Daoy (cell line): ENCODE measurements around the gene RASSF1. TPM values are rescaled to one million over a fixed set of nuclear protein-coding genes. Genes with fewer than 3 reads are reported as not detected.
A peak's percentile ranks its signal among the peaks of the same experiment; 100 is the strongest.

Experiments
- DNase-seq: peaks from one replicate; pipeline ENCODE4 v3.0.0-alpha.2; 2015; ENCODE audit warnings: low read depth
- total RNA-seq: library from RNA; depleted of rRNA; stranded (reverse); fragments of >200 nt; shearing (Covaris generic); gene quantifications from 2 replicates; pipeline ENCODE4 v1.2.3, GENCODE V29; 2014

The RASSF1 gene
- total RNA-seq, 1 experiment from 2014 or later: 12.7 TPM

DNA sequence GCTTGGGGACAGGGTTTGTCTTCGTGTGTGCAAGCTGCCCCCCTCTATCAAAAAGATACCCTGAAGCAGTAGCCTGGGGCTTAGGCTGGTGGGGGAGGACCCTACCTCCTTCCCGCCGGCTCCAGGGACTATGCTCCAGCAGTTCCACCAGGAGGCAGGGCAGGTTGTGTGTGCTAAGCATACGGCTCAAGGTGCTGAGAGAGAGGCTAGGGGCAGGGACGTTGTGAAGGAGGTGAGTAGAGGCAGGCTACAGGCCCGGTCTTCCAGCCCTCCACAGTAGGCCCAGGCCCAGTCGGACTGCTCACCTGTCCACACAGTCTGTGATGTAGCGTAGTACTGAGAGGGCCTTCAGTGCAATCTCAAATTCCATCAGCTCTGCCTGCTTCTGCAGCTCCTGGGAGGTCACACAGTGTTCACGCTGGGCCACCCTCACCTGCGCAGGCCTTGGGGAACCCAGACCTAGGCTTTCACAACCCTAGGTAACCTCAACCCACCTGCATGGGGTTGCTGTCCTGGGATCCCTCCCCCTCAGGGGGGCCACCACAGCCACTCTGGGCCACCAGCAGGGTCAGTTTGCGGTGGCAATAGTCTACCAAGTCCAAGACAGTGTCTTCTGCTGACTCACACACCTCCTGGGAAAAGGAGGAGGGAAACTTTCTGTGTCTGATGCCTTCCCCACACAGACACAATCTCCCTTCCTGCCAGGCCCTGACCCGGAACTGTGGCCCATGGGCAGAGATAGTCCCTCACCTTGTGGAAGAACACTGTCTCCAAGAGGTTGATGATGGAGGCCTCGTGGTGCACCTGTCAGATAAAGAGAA lies 2.4 kb upstream of the RASSF1 start:
- no peak for DNase-seq

DNA sequence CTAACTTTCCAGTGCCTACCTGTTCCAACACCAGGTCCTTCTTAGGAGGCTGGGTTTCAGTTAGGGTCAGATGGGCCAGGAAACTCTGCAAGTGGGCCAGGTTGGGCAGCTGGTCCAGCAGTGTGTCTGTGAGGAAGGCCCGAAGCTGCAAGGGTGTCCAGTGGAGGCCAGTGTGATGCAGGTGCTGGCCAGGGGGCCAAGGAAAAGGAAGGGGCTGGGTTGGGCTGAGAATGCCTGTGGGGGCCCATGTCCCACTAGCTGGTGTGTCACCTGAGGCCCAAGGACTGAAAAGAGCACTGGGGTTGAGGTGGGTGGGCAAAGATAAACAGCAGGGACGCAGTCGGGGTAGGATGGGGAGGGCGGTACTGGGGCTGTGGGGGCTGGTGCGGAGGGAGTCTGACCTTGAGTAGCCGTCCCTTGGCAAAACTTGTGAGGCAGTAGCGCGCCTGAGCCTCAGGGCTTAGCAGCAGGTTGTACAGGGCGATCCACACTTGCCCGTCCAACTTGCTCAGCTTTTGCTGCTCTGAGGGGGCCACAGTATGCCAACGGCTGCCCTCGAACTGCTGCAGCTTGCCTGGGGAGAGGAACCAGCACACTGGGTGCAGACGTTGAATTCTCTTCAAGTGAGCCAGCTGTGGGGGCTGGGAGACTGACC lies 1.5 kb upstream of the RASSF1 start:
- no peak for DNase-seq

DNA sequence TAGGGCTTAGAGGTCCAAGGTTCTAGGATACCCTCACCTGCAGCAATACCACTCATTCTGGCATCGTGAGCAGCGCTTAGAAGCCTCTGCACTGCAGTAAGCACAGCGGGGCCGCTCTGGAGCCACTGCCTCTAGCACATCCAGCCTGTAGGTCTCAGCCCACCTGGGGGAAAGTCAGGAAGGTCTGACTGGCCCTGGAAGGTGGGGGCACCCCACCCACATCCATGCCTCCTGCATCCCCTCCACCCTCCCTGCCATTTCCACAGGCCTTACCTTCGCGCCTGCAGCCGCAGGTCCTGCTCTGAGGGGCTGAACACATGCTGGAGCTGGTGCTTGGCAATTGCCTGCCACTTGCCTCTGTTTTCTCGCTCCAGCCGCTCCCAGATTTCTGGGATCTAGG lies 901 bp upstream of the RASSF1 start:
- no peak for DNase-seq

DNA sequence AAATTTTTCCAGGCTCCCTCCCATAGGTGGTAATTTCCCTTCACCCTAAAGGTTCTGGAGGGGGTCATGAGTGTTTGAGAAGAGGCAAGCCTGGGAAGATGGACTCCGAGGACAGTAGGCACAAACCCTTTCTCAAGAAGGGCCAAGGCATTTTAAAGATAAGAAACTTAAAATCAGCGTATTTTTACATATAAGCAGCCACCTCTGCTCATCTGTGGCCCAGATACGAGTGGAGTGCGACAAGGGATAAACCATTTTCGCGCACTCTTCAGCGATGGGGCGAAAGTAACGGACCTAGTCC lies 539 bp downstream of the RASSF1 start:
- DNase-seq: no peak

DNA sequence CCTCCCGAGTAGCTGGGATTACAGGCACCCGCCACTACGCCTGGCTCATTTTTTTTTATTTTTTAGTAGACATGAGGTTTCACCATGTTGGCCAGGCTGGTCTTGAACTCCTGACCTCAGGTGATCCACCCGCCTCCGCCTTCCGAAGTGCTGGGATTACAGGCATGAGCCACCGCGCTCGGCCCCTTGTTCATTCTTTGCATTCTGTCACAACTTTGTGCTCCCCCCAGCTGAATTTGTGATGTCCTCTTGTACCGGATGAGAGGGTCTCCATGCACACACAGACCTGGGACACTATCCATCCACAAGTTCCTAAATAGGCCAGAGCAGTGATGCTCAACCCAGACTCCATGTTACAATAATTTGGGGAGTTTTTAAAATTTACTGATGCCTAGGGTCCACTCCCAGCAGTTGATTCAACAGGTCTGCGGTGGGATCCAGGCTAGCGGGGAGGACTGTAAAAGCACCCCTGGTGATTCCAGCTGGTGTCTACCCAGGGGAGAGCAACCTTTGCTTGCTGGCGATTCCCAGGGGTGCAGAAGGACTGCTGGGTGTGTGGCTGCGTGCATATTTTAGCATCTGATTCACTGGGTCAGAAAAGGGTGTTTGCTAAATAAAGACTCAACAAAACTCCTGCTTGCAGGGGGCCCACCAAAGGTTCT lies 1.0 kb downstream of the RASSF1 start:
- no peak for DNase-seq

DNA sequence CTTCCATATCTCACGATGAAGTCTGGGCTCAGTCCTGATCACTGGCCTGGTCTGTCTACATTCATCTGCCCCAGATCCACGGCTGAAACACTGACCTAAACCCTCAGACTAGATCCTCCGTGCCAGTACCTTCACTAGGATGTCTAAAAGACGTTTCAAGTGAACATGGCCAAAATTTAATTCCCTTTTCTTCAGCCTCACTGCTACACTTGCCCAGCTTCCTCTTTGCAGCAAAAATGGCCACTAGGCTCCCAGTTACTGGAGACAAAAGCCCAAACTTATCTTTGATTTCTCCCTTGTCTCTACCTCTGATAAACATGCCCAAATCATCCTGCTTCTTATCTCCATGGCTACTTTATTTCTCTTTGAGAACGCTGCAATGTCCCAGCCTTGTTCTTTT lies 1.7 kb downstream of the RASSF1 start:
- DNase-seq: no peak

DNA sequence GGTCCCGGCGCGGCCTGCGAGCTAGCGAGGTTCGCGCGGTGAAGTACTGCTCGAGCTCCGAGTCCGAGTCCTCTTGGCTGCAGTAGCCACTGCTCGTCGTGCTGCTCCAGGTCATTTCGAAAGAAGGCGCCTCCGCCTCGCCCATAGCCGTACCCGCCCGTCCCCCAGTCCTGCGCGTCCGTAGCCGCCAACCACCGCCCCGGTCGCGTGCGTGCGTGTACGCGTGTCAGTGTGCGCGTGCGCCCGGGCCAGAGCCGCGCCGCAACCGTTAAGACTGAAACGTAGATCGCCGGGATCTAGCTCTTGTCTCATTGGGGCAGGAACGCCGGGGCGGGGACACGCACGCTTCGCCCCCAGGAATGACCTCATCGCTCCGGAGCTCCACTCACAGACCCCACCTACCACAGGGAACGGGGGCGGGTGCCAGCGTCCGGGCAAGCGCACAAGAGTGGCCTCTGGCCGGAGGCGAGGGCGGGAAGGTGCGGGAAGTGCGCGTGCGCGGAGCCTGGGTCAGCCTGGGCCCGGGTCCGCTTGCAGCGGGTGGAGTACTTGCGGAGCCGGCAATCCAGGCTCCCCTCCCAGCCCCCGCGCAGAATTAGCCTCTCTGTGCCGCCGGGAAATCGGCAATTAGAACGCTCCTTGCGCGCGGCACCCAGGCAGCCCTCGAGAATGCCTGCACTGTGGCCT lies 3.3 kb downstream of the RASSF1 start:
- DNase-seq: peak; percentile 98

DNA sequence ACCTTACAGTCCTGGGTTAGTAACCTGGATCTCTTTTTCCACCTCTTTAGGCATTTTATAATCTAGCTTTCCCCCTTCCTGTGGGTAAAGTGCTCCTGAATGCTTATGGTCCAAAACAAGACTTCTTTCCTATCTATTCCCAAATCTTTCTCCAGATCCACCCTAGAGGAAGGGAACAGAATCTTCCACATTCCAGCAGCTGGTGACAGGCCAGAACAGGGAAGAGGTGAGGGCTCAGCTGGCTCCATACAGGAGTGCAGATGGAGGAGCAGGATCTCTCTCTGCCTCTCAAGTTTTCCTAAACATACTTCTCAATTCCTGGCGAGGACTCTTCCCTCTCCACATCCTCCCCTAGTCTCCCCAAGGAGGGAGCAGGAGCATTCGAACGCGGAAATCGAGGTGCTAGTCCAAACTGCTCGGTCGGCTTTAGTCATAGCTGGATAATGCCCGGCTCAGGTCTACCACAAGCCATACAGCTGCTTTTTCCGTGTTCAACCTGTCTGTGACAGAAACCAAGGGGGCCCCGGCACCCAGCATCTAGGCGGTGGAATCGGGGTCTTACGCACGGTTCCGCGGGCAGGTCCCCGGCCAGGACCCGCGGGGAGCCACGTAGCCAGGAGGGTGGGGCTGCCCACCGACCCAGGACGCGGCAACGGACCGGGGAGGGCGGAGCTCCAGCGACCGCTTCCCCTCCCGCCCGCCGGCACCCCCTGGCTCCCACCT lies 4.0 kb downstream of the RASSF1 start:
- DNase-seq: peak; percentile 32

DNA sequence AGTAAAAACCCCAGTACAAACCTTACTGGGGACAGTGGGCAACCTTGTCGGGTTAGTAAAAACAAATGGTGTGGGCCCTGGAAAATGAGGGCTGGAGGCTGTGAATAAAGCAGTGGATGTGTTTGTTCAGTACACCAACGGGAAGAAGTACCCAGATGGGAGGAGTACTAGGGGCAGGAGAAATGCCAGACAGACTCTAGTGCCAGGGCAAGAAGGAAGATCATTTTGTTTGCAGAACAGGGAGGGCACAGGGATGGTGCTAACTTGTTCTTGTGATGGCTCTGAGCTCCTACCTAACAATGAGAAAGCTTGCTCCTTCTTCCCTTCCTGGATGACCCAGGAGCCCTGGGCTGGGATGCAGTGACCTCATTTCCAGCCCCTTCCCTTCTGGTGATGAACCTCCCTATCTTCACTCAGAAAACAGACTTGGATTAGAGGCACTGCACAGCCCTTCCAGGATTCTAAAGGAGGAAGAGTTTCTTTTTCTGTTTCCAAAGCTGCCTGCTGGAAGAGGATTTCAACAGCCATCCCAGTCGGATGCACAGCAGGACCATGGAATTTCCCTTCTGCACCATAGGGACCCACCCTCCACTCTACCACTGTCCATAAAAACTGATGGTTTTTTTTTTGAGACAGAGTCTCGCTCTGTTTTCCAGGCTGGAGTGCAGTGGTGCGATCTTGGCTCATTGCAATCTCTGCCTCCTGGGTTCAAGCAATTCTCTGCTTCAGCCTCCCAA lies 6.1 kb downstream of the RASSF1 start:
- no peak for DNase-seq

DNA sequence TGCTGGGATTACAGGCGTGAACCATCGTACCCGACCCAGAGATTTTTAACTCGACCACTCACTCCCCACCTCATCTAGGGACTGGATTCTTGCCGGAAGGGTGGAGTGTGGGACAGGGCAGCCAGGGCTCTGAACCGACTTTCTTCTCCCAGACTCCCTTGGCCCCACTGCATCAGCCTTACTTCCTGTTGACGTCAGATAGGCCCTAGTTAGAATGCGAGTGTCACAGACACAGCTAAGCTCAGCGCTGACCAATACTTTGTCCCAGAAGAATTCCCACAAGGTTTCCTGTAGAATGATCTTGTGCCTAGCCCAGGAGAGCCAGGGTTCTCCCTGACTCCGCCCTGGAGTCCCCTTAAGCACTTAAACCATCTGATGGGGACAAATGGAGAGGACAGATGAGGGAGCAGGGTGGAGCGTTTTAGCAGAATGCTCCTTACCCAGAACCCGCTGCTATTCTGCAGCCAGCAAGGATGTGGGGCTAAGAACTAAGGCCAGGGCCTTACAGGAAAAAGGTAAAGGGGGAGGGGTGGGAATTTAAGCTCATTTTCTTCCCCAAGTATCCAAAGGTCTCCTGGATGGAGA lies 6.8 kb downstream of the RASSF1 start:
- no peak for DNase-seq

DNA sequence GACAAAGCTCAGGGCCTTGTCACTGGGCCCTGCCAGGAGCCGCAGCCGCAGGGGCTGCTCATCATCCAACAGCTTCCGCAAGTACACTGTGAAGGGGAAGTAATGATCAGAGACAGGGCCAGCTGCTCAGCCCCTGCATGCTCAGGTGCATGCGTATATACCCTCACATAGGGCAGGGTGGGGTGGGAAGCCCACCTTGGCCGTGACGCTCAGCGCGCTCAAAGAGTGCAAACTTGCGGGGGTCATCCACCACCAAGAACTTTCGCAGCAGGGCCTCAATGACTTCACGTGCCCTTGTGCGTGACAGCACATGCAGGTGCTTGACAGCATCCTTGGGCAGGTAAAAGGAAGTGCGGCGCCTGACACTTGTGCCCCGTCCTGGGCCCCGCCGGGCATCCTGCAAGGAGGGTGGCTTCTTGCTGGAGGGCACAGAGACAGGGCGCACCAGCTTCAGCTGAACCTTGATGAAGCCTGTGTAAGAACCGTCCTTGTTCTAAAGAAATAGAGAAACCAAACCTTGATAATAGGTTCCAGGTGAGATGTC lies 9.2 kb downstream of the RASSF1 start:
- no peak for DNase-seq

DNA sequence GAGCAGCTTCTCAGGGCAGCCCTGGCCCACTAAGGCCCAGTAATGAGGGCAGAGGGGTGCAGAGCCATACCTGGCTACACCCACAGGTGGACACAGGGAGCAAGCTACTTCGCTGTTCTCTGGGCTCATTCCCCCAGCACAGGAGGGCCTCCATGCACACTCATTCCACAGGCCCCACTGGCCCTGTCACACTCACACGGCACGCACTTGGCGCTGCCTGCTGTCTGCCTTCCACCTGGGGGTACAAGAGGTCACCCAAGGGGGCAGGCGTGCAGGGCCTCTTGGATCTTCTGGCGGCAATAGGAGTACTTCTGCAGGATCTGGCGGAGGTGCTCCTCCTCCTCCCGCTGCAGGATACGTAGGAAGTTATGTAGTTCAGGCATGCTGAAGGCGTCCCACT lies 10.3 kb downstream of the RASSF1 start:
- DNase-seq: no peak

DNA sequence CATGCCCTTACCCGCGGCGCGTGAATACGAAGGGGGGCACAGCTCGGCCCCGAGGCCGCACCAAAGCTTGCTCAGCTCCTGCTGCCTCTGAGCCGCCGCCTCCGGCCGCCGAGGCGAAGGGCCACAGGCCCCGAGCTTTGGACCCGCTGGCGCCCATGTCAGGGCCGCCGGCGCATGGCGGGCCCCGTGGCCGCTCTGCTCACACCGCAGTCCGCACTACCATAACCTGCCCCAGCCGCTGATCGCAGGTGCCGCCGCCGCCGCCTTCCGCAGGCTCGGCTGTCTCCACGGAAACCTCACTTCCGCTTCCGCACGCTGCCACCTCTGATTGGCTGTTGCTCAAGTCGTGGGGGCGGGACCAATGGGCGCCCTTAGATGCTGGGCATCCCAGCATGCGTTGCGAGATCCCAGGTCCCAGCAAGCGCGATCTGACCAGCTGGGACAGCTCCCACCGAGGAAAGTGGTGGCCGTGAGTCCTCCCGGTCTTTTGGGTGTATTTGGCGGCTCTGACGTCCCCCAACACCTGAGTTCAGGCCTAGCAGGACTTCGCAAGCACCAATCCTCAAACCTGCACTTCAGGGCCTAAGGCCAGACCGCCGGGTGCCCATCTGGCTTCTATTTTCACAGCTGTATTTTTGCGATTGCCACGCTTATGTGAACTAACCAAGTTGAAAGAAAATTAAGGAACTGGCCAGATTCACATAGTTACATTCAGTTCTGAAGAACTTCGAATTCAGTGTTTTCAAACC lies 12.5 kb downstream of the RASSF1 start, which contains the start of gene TUSC2:
TUSC2 (minus strand) TSS at position 281 of the 749 bp plus-strand sequence; CDS start at position 157, 124 bp downstream.
- peak; percentile 96 for DNase-seq

DNA sequence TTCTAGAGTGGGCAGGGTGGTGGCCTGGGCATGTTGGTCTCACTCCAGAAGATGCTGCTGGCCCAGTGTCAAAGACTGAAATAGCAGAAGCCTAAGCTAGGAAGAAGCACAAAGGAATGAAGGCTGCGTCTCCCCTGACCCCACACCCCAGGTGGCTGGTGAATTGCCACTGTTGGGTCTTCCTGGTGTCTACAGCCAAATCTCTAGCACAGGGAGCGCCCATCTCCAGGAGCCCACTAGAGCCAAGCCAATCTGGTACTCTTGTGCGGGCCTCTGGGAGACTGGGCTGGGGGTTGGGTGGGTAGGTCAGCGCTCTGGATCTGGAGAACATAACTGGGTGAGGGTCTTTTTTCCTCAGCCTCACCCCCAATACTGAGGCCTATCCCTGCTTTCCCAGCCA lies 13.5 kb downstream of the RASSF1 start:
- DNase-seq: no peak

DNA sequence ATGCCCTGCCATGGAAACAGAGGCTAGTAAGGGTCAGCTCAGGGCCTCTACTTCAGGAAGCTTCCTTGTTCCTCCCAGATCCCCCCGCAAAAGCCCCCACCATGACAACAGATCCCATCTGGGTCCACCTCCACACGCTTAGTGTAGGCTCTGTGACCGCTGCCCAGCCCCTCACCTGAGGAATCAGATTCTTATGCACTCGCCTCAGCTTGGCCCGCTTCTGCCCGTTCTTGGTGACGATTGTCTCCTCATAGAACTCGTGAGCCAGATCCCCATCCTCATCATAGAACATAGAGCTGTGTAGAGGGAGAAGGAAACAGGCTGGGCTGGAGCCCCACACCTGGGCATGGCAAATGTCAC lies 14.5 kb downstream of the RASSF1 start:
- DNase-seq: no peak

DNA sequence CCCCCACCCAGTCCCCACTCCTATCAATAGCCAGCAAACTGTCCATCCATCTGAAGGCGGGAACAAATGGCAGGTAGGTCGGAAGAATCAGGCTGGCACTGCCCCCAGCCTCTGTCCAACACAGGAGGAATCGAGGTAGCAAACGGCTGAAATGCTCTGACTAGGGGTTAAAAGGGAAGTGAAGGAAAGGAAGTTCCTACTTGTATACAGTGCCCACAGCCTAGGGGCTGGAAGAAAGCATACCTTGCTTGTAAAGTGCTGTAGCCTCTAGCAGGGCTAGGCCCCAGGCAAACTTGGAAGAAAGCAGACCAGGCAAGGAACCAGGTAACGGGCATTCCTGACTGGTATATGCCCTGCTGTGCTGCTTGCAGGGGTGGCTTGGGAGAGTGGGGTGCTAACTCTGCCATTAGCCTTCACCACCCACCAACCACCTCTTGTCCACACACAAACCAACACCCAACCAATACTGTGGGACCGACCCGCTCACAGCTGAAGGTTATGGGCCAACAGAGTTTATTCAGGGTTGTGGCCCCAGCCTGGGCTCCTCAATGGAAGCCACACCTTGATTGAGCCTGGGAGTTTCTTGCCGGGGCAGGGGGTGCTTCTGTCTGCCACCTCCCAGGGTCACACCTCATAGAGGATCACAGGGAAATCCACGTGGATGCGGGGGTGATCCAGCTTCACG lies 15.0 kb downstream of the RASSF1 start:
- DNase-seq: no peak

DNA sequence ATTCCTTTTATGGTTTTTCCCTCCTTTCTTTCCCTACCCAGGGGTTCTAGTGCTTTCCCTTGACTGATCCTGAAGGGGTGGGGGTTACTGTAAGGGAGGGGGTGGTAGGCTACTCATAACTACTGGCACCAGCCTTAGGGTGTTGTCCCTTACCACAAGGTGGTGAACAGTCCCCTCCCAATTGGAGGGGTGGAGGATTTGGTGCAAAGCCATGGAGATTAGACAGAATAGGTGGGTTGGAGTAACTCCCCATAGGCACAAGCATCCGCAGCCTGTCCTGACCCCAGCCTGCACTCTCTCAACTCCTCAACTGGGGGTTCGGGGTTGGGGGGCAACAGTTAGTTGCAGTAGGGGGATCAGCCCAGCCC lies 15.5 kb downstream of the RASSF1 start:
- no peak for DNase-seq

DNA sequence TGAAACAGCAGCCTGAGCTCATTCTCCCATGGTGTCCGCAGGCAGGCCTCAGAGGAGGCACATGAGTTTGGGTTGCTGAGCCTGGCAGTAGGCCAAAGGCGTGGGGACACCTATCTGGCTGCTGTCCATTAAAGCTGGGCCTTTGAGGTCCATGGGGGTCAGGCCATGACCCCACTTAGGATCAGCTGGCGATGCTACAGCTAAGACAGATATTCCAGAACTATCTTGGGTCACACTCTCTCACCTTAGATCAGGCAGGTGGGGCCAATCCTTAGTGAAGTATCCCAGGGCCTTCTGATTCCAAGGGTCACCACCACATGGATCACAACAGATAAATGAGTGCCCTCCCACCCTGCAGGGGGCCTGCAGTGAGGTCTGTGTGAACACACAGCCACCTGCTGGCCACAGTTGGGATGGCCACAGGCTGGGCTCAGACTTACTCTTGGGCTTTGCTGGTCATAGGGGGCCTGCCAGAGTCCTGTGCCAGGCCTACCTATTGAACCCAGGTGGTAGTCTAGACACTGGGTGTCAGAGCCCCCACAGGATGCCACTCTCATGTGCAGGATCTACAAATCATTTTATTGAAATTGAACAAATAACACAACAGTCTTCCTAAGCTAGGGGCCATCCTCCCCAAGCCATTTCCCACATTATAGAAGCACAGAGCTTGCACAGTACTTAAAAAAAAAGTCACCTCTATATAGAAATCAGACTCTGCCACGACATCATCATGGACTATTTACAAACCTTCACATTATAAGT lies 16.1 kb downstream of the RASSF1 start:
- DNase-seq: peak; percentile 69
